Panc1 (cell line): ENCODE measurements around the gene CUX1. TPM values are rescaled to one million over a fixed set of nuclear protein-coding genes. Genes with fewer than 3 reads are reported as not detected.
"Not testable (repeated sequence)": the region's sequence is repeated elsewhere in the genome, so short reads cannot be mapped to it uniquely, and the experiment has no call there.

ENCODE experiments used
- ATAC-seq: fragments of 200-7000 bp; cut with Tn5 transposase; 2 replicates; pipeline ENCODE4 v1.9.1; 2020; ENCODE audit warnings: mild to moderate bottlenecking, moderate library complexity
- BruUV-seq: library from RNA; stranded (reverse); fragments of 400-500 nt; replicated peaks from 2 replicates; lab custom pipeline; 2021; lab: Mats Ljungman, UMichigan
- CTCF ChIA-PET: fragments of 300-600 bp; sonication (Branson Sonifier 250); formaldehyde crosslinking; loops from one replicate; lab custom pipeline; 2022; ENCODE audit warnings: antibody characterized with exemption; lab: Charles Lee
- POLR2A ChIA-PET: fragments of 300-600 bp; sonication (Branson Sonifier 250); formaldehyde crosslinking; loops from one replicate; lab custom pipeline; 2022; ENCODE audit warnings: antibody characterized with exemption; lab: Charles Lee
- DNase-seq: peaks from one replicate; pipeline ENCODE4 v3.0.0-alpha.2; 2010; ENCODE audit warnings: low read depth, low spot score
- H3K27ac ChIP-seq: 2 replicates; pipeline ENCODE4 v1.5.1; 2011; ENCODE audit warnings: mild to moderate bottlenecking, low read length, inconsistent platforms
- H3K27me3 ChIP-seq: fragments of 200-500 bp; sonication (Bioruptor generic); 2 replicates; pipeline ENCODE4 v1.6.0; 2014; ENCODE audit warnings: low read length, inconsistent platforms; ENCODE audit not compliant: control insufficient read depth, insufficient read depth
- H3K36me3 ChIP-seq: fragments of 200-500 bp; sonication (Bioruptor generic); 2 replicates; pipeline ENCODE4 v1.5.1; 2014; ENCODE audit warnings: inconsistent platforms, mild to moderate bottlenecking, low read length, moderate library complexity; ENCODE audit not compliant: control insufficient read depth, insufficient read depth
- H3K4me1 ChIP-seq: 2 replicates; pipeline ENCODE4 v1.5.1; 2011; ENCODE audit warnings: inconsistent platforms, mild to moderate bottlenecking, low read length, moderate library complexity; ENCODE audit not compliant: control insufficient read depth, insufficient read depth
- H3K4me3 ChIP-seq, 2 experiments: 2 replicates each; pipeline ENCODE4 v1.5.1; 2011 to 2012; ENCODE audit warnings: low read depth in 2 of 2, low read length in 2 of 2, mild to moderate bottlenecking in 2 of 2, inconsistent platforms in 1 of 2, moderate library complexity in 1 of 2
- H3K9me3 ChIP-seq: fragments of 200-500 bp; sonication (Bioruptor generic); 2 replicates; pipeline ENCODE4 v1.5.1; 2014; ENCODE audit warnings: low read depth, mild to moderate bottlenecking, inconsistent platforms, low read length, moderate library complexity; ENCODE audit not compliant: control insufficient read depth, insufficient read depth
- CTCF ChIP-seq: fragments of 450-650 bp; IDR thresholded peaks from 2 replicates; pipeline ENCODE4 v1.5.1; 2017; ENCODE audit warnings: mild to moderate bottlenecking
- POLR2AphosphoS5 ChIP-seq: IDR thresholded peaks from 2 replicates; pipeline ENCODE4 v1.6.1; 2012; ENCODE audit warnings: mild to moderate bottlenecking, low read depth, low read length, moderate library complexity
- SIN3A ChIP-seq: IDR thresholded peaks from 2 replicates; pipeline ENCODE4 v1.6.1; 2012; ENCODE audit warnings: low read depth, mild to moderate bottlenecking, low read length, moderate library complexity, borderline replicate concordance; ENCODE audit not compliant: insufficient read depth
- TCF7L2 ChIP-seq: IDR thresholded peaks from 2 replicates; pipeline ENCODE4 v1.6.1; 2011; ENCODE audit warnings: mild to moderate bottlenecking, low read depth, low read length, inconsistent platforms
- in situ Hi-C: cut with HindIII; loops from 2 replicates; pipeline ENCODE4 v1.10.0; 2016; ENCODE audit warnings: low sequenced_read_pairs, low pct_unique_long_range_greater_than_20kb
- intact Hi-C: fragments of 100-400 bp; cut with micrococcal nuclease; formaldehyde crosslinking; loops from one replicate; pipeline ENCODE4 v1.10.0; 2022; ENCODE audit not compliant: unreplicated experiment
- total RNA-seq: library from RNA; stranded (reverse); gene quantifications from one replicate; pipeline ENCODE4 v1.2.1, GENCODE V29; 2021; ENCODE audit not compliant: unreplicated experiment
- TF ChIP-seq, protein P1 (sequence below), 2 experiments: IDR thresholded peaks; 2 replicates each; pipeline ENCODE4 v1.6.1; 2011 to 2012; ENCODE audit warnings: low read depth in 2 of 2, control low read depth in 1 of 2, low read length in 1 of 2, mild to moderate bottlenecking in 1 of 2, moderate library complexity in 1 of 2; ENCODE audit not compliant: insufficient read depth in 1 of 2

The CUX1 gene
- total RNA-seq, 1 experiment from 2014 or later: 50.9 TPM

DNA sequence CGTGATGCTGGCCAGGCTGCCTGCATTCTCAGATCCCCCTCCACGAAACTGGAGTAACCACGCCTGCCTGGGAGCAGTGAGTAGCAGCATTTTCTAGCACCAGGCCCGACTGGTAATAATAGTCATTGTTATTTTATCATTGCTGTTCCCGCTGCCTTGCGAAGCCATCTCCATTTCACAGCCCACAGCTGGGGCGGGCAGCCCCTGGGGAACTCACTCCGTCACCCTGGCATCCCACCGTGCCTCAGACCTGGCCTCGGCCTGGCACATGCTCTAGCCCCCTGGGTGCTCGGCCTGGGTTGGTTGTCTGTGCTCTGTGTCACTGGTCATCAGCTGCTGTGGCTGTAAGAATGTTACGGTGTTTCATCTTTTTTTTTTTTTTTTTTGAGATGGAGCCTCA, 411.5 kb downstream of the CUX1 start:
- Histone ChIP-seq H3K27me3 (no peaks in the 10 kb centered on the region), H3K9me3 (no peaks in the 10 kb centered on the region), H3K36me3 (no peaks in the 10 kb centered on the region), H3K4me1 (no peaks in the 10 kb centered on the region), H3K4me3 (no peak overlapping the region), H3K27ac (no peak overlapping the region)
- POLR2A ChIA-PET: no interaction called here
- TF ChIP-seq POLR2AphosphoS5 (no peak), SIN3A (no peak), CTCF (no peak), TCF7L2 (no peak)
- TF ChIP-seq, protein P1, sequence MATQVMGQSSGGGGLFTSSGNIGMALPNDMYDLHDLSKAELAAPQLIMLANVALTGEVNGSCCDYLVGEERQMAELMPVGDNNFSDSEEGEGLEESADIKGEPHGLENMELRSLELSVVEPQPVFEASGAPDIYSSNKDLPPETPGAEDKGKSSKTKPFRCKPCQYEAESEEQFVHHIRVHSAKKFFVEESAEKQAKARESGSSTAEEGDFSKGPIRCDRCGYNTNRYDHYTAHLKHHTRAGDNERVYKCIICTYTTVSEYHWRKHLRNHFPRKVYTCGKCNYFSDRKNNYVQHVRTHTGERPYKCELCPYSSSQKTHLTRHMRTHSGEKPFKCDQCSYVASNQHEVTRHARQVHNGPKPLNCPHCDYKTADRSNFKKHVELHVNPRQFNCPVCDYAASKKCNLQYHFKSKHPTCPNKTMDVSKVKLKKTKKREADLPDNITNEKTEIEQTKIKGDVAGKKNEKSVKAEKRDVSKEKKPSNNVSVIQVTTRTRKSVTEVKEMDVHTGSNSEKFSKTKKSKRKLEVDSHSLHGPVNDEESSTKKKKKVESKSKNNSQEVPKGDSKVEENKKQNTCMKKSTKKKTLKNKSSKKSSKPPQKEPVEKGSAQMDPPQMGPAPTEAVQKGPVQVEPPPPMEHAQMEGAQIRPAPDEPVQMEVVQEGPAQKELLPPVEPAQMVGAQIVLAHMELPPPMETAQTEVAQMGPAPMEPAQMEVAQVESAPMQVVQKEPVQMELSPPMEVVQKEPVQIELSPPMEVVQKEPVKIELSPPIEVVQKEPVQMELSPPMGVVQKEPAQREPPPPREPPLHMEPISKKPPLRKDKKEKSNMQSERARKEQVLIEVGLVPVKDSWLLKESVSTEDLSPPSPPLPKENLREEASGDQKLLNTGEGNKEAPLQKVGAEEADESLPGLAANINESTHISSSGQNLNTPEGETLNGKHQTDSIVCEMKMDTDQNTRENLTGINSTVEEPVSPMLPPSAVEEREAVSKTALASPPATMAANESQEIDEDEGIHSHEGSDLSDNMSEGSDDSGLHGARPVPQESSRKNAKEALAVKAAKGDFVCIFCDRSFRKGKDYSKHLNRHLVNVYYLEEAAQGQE (IDR thresholded peaks at IDR 0.05; ENCODE audit: insufficient read depth in 1 of 2, low read depth in 2 of 2, low read length in 1 of 2): no peak
- in situ Hi-C loops (no loop called here), intact Hi-C loops (no loop called here)
- no TSS peak for BruUV-seq
- ATAC-seq (no peak), DNase-seq (no peak)
- CTCF ChIA-PET: no interaction called here

DNA sequence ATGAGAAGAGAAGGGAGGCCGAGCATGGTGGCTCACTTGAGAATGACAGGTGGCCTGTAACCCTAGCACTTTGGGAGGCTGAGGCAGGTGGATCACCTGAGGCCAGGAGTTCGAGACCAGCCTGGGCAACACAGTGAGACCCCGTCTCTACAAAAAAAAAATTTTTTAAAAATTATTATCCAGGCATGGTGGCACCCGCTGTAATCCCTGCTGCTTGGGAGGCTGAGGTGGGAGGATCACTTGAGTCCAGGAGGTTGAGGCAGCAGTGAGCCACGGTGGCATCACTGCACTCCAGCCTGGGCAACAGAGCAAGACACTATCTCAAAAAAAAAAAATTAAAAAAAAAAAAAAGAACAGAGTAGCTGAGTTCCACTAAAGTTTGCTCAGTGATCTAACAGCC, 412.7 kb downstream of the CUX1 start:
- H3K27ac ChIP-seq, H3K4me3 ChIP-seq, DNase-seq, H3K9me3 ChIP-seq, H3K4me1 ChIP-seq, H3K27me3 ChIP-seq, in situ Hi-C loops, H3K36me3 ChIP-seq, ATAC-seq, BruUV-seq: not testable (repeated sequence)
- CTCF ChIA-PET: interaction anchor here (0.7 to 0.8 kb wide), 2 partner anchors 12 to 130 kb away, joined by 6 to 7 read pairs; no protein-coding TSS in a partner anchor
- intact Hi-C loops: loop anchor here (10.0 kb wide), 1 partner anchor 415 kb away; the partner anchor contains the start of gene CUX1
- POLR2A ChIA-PET: interaction anchor here (0.7 kb wide), 1 partner anchor 663 kb away, joined by 5 read pairs; no protein-coding TSS in a partner anchor

- TF ChIP-seq TCF7L2: no peak
- TF ChIP-seq, protein P1 (IDR thresholded peaks at IDR 0.05; ENCODE audit: insufficient read depth in 1 of 2, low read depth in 2 of 2, low read length in 1 of 2): no peak
- no peak for TF ChIP-seq POLR2AphosphoS5
- TF ChIP-seq CTCF: no peak
- no peak for TF ChIP-seq SIN3A
- in situ Hi-C loops: no loop called here
- intact Hi-C loops: loop anchor here (10.0 kb wide), 1 partner anchor 416 kb away; the partner anchor contains the start of gene CUX1
- Histone ChIP-seq H3K4me1 (no peaks in the 10 kb centered on the region), H3K4me3 (no peak overlapping the region), H3K9me3 (no peaks in the 10 kb centered on the region), H3K27ac (no peak overlapping the region), H3K36me3 (no peaks in the 10 kb centered on the region), H3K27me3 (no peaks in the 10 kb centered on the region)
- no peak for DNase-seq
- POLR2A ChIA-PET: interaction anchor here (0.7 kb wide), 2 partner anchors 663 to 1089 kb away, joined by 5 to 7 read pairs; no protein-coding TSS in a partner anchor
- BruUV-seq: no TSS peak
- no peak for ATAC-seq
- CTCF ChIA-PET: interaction anchor here (0.6 to 0.8 kb wide), 2 partner anchors 131 to 628 kb away, joined by 4 to 7 read pairs; no protein-coding TSS in a partner anchor
These were observed 413.2 kb downstream of the CUX1 start for GRCh38 chr7:102230593-102230992.
